Keratinocyte (primary cell): ENCODE data around the gene TTLL8. TPM values are rescaled to one million over a fixed set of nuclear protein-coding genes. Genes with fewer than 3 reads are reported as not detected.

Experiments
- DNase-seq: peaks from one replicate; pipeline ENCODE4 v3.0.0-alpha.2; 2011; ENCODE audit warnings: low read depth, missing footprints, low spot score
- FAIRE-seq: peaks from 2 replicates; lab custom pipeline; 2011; peaks lifted over from hg19 to GRCh38; lab: Jason Lieb, UNC
- H2AFZ ChIP-seq: 2 replicates; pipeline ENCODE4 v1.6.0; 2012; ENCODE audit warnings: low read length, control low read depth, inconsistent platforms; ENCODE audit not compliant: control insufficient read depth
- H3K27ac ChIP-seq: 2 replicates; pipeline ENCODE4 v1.5.1; 2011; ENCODE audit warnings: low read length; ENCODE audit not compliant: control insufficient read depth, insufficient read depth
- H3K27me3 ChIP-seq: 3 replicates; pipeline ENCODE4 v1.6.0; 2011; ENCODE audit warnings: low read length; ENCODE audit not compliant: control insufficient read depth, insufficient read depth; ENCODE audit errors: extremely low read depth
- H3K36me3 ChIP-seq, 2 experiments: 2 replicates in 1 of 2; 3 replicates in 1 of 2; pipeline ENCODE4 v1.5.1; 2011; ENCODE audit warnings: low read length in 2 of 2, mild to moderate bottlenecking in 1 of 2; ENCODE audit not compliant: control insufficient read depth in 2 of 2, insufficient read depth in 2 of 2; ENCODE audit errors: extremely low read depth in 1 of 2
- H3K4me1 ChIP-seq: 3 replicates; pipeline ENCODE4 v1.5.1; 2011; ENCODE audit warnings: low read length; ENCODE audit not compliant: control insufficient read depth, insufficient read depth; ENCODE audit errors: extremely low read depth
- H3K4me2 ChIP-seq: 3 replicates; pipeline ENCODE4 v1.6.0; 2011; ENCODE audit warnings: low read depth, low read length; ENCODE audit not compliant: control insufficient read depth, insufficient read depth; ENCODE audit errors: extremely low read depth
- H3K4me3 ChIP-seq, 3 experiments: fragments of 200-600 bp in 1 of 3; sonication (generic) in 1 of 3; 2 replicates in 2 of 3; 3 replicates in 1 of 3; pipeline ENCODE4 v1.5.1; 2011 to 2016; ENCODE audit warnings: low read length in 3 of 3, mild to moderate bottlenecking in 3 of 3, control low read depth in 2 of 3, inconsistent platforms in 1 of 3, low read depth in 1 of 3, mixed read lengths in 1 of 3, mixed run types in 1 of 3, moderate library complexity in 1 of 3; ENCODE audit not compliant: control insufficient read depth in 2 of 3, insufficient read depth in 2 of 3; ENCODE audit errors: extremely low read depth in 1 of 3
- H3K79me2 ChIP-seq: 2 replicates; pipeline ENCODE4 v1.6.0; 2012; ENCODE audit warnings: low read length; ENCODE audit not compliant: control insufficient read depth, insufficient read depth
- H3K9ac ChIP-seq: 3 replicates; pipeline ENCODE4 v1.6.0; 2011; ENCODE audit warnings: low read length; ENCODE audit not compliant: control insufficient read depth, insufficient read depth; ENCODE audit errors: extremely low read depth
- H3K9me1 ChIP-seq: 3 replicates; pipeline ENCODE4 v1.6.0; 2011; ENCODE audit warnings: low read length; ENCODE audit not compliant: control insufficient read depth, insufficient read depth; ENCODE audit errors: extremely low read depth
- H3K9me3 ChIP-seq: 2 replicates; pipeline ENCODE4 v1.5.1; 2012; ENCODE audit warnings: low read depth, low read length; ENCODE audit not compliant: control insufficient read depth
- H4K20me1 ChIP-seq: 3 replicates; pipeline ENCODE4 v1.6.0; 2011; ENCODE audit warnings: low read length; ENCODE audit not compliant: control insufficient read depth, insufficient read depth; ENCODE audit errors: extremely low read depth
- CTCF ChIP-seq, 3 experiments: IDR thresholded peaks in 1 of 3; conservative IDR thresholded peaks in 1 of 3; optimal IDR thresholded peaks in 1 of 3; 2 replicates in 2 of 3; 3 replicates in 1 of 3; pipeline versions ENCODE3 to v1.5.1; 2011; ENCODE audit warnings: low read length in 3 of 3, mild to moderate bottlenecking in 3 of 3, moderate library complexity in 2 of 3, control low read depth in 1 of 3, inconsistent platforms in 1 of 3; ENCODE audit not compliant: insufficient read depth in 2 of 3; ENCODE audit errors: extremely low read depth in 1 of 3
- EZH2 ChIP-seq: IDR thresholded peaks from one replicate; pipeline ENCODE4 v1.6.1; 2012; ENCODE audit warnings: inconsistent platforms, mild to moderate bottlenecking, low read length, moderate library complexity
- dilution Hi-C: fragments of 300-500 bp; cut with MboI; formaldehyde crosslinking; loops from one replicate; pipeline ENCODE4 v1.7.0; 2020; ENCODE audit warnings: low sequenced_read_pairs; ENCODE audit not compliant: extremely low pct_ligation_motif_present
- polyA plus RNA-seq, 5 experiments: library from polyadenylated mRNA; depleted of rRNA in 3 of 5; stranded (reverse) in 3 of 5; stranded (forward) in 1 of 5; unstranded in 1 of 5; fragments of >200 nt; gene quantifications; 1 replicate in 1 of 5; 2 replicates in 3 of 5; 3 replicates in 1 of 5; pipeline versions ENCODE4 v1.2.1 to v1.2.3, GENCODE V29; 2011 to 2012; ENCODE audit warnings: missing spikeins in 2 of 5, low read depth in 1 of 5, low replicate concordance in 1 of 5

TTLL8 gene
- polyA plus RNA-seq, 1 donor (not counting 4 experiments of a cell fraction or from before 2014, with no cell fraction given) = not detected

GRCh38 chr22:50049299-50050195 is 8.6 kb downstream of the TTLL8 start:
- no peak for DNase-seq
- Histone ChIP-seq H3K9me3 (no peaks in the 10 kb centered on the region), H3K9me1 (no peaks in the 10 kb centered on the region), H3K9ac (no peak overlapping the region), H3K4me1 (no peaks in the 10 kb centered on the region), H3K4me2 (no peak overlapping the region), H2AFZ (no peak overlapping the region), H3K36me3 (no peaks in the 10 kb centered on the region), H3K79me2 (no peaks in the 10 kb centered on the region), H3K27ac (no peak overlapping the region), H3K4me3 (no peak overlapping the region), H3K27me3 (peaks cover 10% of the 10 kb centered on the region), H4K20me1 (no peaks in the 10 kb centered on the region)
- no peak for FAIRE-seq
- TF ChIP-seq EZH2 = no peak
- no peak for TF ChIP-seq CTCF (optimal IDR thresholded peaks at IDR 0.05 in 1 of 3, IDR thresholded peaks at IDR 0.05 in 1 of 3, conservative IDR thresholded peaks at IDR 0.05 in 1 of 3; ENCODE audit: extremely low read depth in 1 of 3, insufficient read depth in 2 of 3, low read length in 3 of 3)
- dilution Hi-C loops = no loop called here

DNA sequence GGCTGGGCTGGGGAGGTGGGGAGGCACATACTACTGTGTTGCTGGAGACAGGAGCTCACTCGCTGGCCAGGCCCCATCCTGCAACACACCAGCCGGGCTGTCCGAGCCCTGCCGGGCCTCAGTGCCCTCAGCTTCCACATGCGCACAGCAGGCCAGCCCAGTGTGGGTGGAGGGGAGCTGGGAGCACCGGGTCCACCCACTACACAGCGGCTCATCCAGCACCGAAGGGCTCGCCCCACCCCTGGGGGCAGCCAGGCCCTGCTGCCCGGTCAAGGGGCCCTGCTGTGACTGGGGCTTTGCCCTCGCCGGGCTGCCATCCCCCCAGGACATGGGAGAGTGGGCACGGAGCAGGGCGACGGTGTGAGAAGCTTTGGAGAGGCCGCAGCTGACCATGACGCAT is 9.3 kb downstream of the TTLL8 start:
- dilution Hi-C loops = no loop called here
- no peak overlapping the region for H3K4me2 ChIP-seq
- no peak overlapping the region for H2AFZ ChIP-seq
- H3K79me2 ChIP-seq = no peaks in the 10 kb centered on the region
- no peaks in the 10 kb centered on the region for H3K9me1 ChIP-seq
- no peaks in the 10 kb centered on the region for H3K9me3 ChIP-seq
- H3K4me3 ChIP-seq = no peak overlapping the region
- H4K20me1 ChIP-seq = no peaks in the 10 kb centered on the region
- H3K4me1 ChIP-seq = no peaks in the 10 kb centered on the region
- peaks cover 4% of the 10 kb centered on the region for H3K27me3 ChIP-seq
- no peaks in the 10 kb centered on the region for H3K36me3 ChIP-seq
- no peak overlapping the region for H3K27ac ChIP-seq
- DNase-seq (no peak), FAIRE-seq (no peak)
- H3K9ac ChIP-seq = no peak overlapping the region
- no peak for TF ChIP-seq EZH2
- no peak for TF ChIP-seq CTCF (optimal IDR thresholded peaks at IDR 0.05 in 1 of 3, IDR thresholded peaks at IDR 0.05 in 1 of 3, conservative IDR thresholded peaks at IDR 0.05 in 1 of 3; ENCODE audit: extremely low read depth in 1 of 3, insufficient read depth in 2 of 3, low read length in 3 of 3)
